ENCODE results near the gene GLT8D1.

Gene GLT8D1

DNA sequence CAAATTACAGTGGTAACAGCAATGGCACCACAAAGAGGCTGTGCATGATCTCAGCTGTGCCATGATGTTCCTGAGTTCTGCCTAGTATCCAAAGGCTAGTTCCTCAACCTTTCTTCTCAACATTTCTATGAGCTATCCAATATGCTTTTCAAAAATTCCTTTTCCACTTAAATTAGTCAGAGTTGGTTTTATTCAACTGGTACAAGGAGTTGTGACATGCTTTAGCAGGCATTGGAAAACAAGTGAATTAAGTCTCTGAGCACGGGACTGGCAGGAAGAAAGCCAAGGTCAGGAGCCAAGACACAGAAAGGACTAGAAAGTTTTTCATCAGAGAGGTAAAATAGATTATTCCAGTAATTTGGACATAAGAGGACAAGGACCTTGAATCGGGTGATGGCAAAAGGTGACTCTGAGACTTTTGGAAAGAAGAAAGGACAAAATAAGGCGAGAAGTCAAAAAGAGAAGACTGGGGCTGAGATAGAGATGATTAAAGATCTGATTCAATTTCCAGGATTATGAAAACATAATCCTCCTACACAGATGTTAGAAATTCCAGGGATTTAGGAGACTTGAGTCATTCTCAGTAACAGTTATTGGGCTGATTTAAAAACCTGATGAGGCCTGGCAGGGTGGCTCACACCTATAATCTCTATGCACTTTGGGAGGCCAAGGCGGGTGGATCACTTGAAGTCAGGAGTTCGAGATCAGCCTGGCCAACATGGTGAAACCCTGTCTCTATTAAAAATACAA is 56.0 kb downstream of the GLT8D1 start:
- H3K4me3 ChIP-seq (ENCODE audit: low read depth, low read length) = no peak overlapping the region
- TF ChIP-seq, protein P1, sequence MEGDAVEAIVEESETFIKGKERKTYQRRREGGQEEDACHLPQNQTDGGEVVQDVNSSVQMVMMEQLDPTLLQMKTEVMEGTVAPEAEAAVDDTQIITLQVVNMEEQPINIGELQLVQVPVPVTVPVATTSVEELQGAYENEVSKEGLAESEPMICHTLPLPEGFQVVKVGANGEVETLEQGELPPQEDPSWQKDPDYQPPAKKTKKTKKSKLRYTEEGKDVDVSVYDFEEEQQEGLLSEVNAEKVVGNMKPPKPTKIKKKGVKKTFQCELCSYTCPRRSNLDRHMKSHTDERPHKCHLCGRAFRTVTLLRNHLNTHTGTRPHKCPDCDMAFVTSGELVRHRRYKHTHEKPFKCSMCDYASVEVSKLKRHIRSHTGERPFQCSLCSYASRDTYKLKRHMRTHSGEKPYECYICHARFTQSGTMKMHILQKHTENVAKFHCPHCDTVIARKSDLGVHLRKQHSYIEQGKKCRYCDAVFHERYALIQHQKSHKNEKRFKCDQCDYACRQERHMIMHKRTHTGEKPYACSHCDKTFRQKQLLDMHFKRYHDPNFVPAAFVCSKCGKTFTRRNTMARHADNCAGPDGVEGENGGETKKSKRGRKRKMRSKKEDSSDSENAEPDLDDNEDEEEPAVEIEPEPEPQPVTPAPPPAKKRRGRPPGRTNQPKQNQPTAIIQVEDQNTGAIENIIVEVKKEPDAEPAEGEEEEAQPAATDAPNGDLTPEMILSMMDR (IDR thresholded peaks at IDR 0.05; ENCODE audit: low read depth, low read length, missing control alignments) = no peak
- no peak for DNase-seq (ENCODE audit: low read depth)

DNA sequence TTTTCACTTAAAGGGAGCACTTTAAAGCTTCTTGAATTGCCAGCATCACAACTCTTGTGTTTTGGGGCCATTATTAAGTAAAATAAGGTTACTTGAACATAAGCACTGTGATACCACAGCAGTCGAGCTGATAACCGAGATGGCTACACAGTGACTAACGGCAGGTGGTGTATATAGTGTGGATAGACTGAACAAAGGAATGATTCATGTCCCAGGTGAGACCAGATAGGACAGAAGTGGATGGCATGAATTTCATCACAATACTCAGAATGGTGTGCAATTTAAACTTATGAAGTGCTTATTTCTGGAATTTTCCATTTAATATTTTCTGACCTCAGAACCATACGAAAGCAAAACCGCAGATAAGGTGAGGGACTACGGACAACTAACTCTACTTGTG is 60.0 kb downstream of the GLT8D1 start:
- no peak overlapping the region for H3K4me3 ChIP-seq (ENCODE audit: low read depth, low read length)
- no peak for DNase-seq (ENCODE audit: low read depth)
- TF ChIP-seq, protein P1 (IDR thresholded peaks at IDR 0.05; ENCODE audit: low read depth, low read length, missing control alignments) = no peak
